Measurements from ENCODE around the gene NLGN3.

DNA sequence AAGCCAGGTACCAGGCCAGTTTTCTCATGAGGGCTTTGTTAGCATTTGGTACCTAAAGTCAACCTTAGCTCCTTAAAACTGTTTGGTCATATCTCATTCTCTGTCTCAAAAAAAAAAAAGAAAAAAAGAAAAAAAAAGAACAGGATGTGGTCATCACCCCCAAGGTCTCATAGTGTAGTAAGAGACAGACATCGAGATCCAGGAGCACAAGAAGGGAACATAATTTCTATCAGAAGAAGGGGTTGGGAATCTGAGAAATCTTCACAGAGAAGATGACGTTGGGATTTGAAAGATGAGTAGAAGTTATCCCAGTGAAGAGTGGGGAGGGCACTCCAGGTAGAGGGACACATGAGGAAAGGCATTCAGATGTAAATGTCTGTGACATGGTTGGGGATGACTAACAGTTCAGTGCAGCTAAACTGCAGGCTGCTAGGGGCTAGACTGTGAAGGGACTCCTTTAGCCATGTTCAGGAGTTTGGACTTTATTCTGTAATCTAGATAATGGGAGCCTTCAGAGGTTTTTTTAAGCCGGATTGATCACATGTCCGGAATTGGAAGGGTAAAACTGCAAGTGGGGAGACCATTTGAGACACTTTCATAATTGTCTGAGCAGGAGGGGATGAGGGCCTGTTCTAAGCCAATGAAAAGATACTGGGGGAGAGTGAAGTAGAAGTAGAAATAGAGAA is 51.5 kb downstream of the NLGN3 start:
- no peak for TF ChIP-seq CTCF (IDR thresholded peaks at IDR 0.05; ENCODE audit: control extremely low read depth in 1 of 3, insufficient read depth in 1 of 3, low read depth in 1 of 3, low read length in 3 of 3)
- no peak for TF ChIP-seq RFX5 (IDR thresholded peaks at IDR 0.05; ENCODE audit: borderline replicate concordance, low read depth, low read length)
- no peak for TF ChIP-seq KDM5A (IDR thresholded peaks at IDR 0.05; ENCODE audit: low read length)
- TF ChIP-seq BCL11A (IDR thresholded peaks at IDR 0.05; ENCODE audit: low read depth in 2 of 2, low read length in 2 of 2), result no peak
- no peak for TF ChIP-seq POLR2A (IDR thresholded peaks at IDR 0.05; ENCODE audit: control extremely low read depth in 1 of 2, low read depth in 2 of 2, low read length in 2 of 2)
